GM23338 (cell line): Measurements from ENCODE around the gene ZNF383. TPM values are rescaled to one million over a fixed set of nuclear protein-coding genes. Genes with fewer than 3 reads are reported as not detected.

Source experiments
- ATAC-seq: fragments of 200-7000 bp; cut with Tn5 transposase; 3 replicates; pipeline ENCODE4 v1.9.1; 2020
- DNase-seq: peaks from one replicate; pipeline ENCODE4 v3.0.0-alpha.2; 2015; ENCODE audit warnings: low spot score
- H2AFZ ChIP-seq: fragments of 200-600 bp; sonication (generic); 2 replicates; pipeline ENCODE4 v1.8.0; 2016; ENCODE audit warnings: antibody characterized with exemption, mild to moderate bottlenecking, moderate library complexity
- H3F3A ChIP-seq: fragments of 200-600 bp; sonication (generic); replicated peaks from 2 replicates; pipeline ENCODE4 v1.8.0; 2017; ENCODE audit warnings: antibody characterized with exemption, mixed run types, low read depth
- H3K27ac ChIP-seq: fragments of 200-600 bp; sonication (generic); 2 replicates; pipeline ENCODE4 v1.6.1; 2016; ENCODE audit warnings: low read depth
- H3K27me3 ChIP-seq: fragments of 200-600 bp; sonication (generic); 2 replicates; pipeline ENCODE4 v1.8.0; 2016; ENCODE audit warnings: mild to moderate bottlenecking, mixed run types, moderate library complexity; ENCODE audit not compliant: insufficient read depth
- H3K36me3 ChIP-seq: fragments of 200-600 bp; sonication (generic); 2 replicates; pipeline ENCODE4 v1.8.0; 2016; ENCODE audit warnings: mild to moderate bottlenecking; ENCODE audit not compliant: insufficient read depth
- H3K4me1 ChIP-seq: fragments of 200-600 bp; sonication (generic); 2 replicates; pipeline ENCODE4 v1.8.0; 2016; ENCODE audit warnings: mild to moderate bottlenecking, moderate library complexity; ENCODE audit not compliant: insufficient read depth
- H3K4me2 ChIP-seq: fragments of 200-600 bp; sonication (generic); 2 replicates; pipeline ENCODE4 v1.7.1; 2017; ENCODE audit warnings: mixed run types
- H3K4me3 ChIP-seq: fragments of 200-600 bp; sonication (generic); 2 replicates; pipeline ENCODE4 v1.6.1; 2016; ENCODE audit warnings: mixed run types
- H3K79me2 ChIP-seq: fragments of 200-600 bp; sonication (generic); replicated peaks from 2 replicates; pipeline ENCODE4 v1.8.0; 2017; ENCODE audit warnings: mild to moderate bottlenecking; ENCODE audit not compliant: insufficient read depth
- H3K9me2 ChIP-seq: fragments of 200-600 bp; sonication (generic); 2 replicates; pipeline ENCODE4 v1.8.0; 2017; ENCODE audit not compliant: insufficient read depth
- H4K20me1 ChIP-seq: fragments of 200-600 bp; sonication (generic); replicated peaks from 2 replicates; pipeline ENCODE4 v1.8.0; 2017; ENCODE audit warnings: mild to moderate bottlenecking; ENCODE audit not compliant: insufficient read depth
- H3K27ac Mint-ChIP-seq: 2 replicates; pipeline ENCODE4 v1.8.0; 2020; ENCODE audit warnings: inconsistent platforms, mild to moderate bottlenecking, moderate library complexity, mixed read lengths
- H3K27me3 Mint-ChIP-seq: 3 replicates; pipeline ENCODE4 v1.8.0; 2022; ENCODE audit warnings: low read depth, mild to moderate bottlenecking, moderate library complexity, mixed read lengths, inconsistent platforms; ENCODE audit not compliant: insufficient read depth, poor library complexity
- H3K36me3 Mint-ChIP-seq: 3 replicates; pipeline ENCODE4 v1.8.0; 2021; ENCODE audit warnings: low read depth, mild to moderate bottlenecking, inconsistent platforms, moderate library complexity, mixed read lengths
- H3K4me1 Mint-ChIP-seq: 3 replicates; pipeline ENCODE4 v1.8.0; 2020; ENCODE audit warnings: mild to moderate bottlenecking, inconsistent platforms, mixed read lengths
- H3K4me3 Mint-ChIP-seq: 3 replicates; pipeline ENCODE4 v1.8.0; 2021; ENCODE audit warnings: moderate library complexity, mild to moderate bottlenecking, inconsistent platforms, mixed read lengths
- H3K9me3 Mint-ChIP-seq: 3 replicates; pipeline ENCODE4 v1.8.0; 2020; ENCODE audit warnings: moderate library complexity, mild to moderate bottlenecking, inconsistent platforms, mixed read lengths
- CREB1 ChIP-seq: fragments of 250-450 bp; sonication (Bioruptor Pico); IDR thresholded peaks from 2 replicates; pipeline ENCODE4 v1.5.0; 2020; ENCODE audit warnings: low read depth, mild to moderate bottlenecking, moderate library complexity
- ETS1 ChIP-seq: IDR thresholded peaks from 2 replicates; pipeline ENCODE4 v1.6.1; 2016; ENCODE audit warnings: antibody characterized with exemption
- EZH2 ChIP-seq: fragments of 200-600 bp; sonication (generic); IDR thresholded peaks from one replicate; pipeline ENCODE4 v1.8.0; 2017; ENCODE audit warnings: antibody characterized with exemption, mild to moderate bottlenecking, low read depth; ENCODE audit not compliant: unreplicated experiment
- EZH2phosphoT487 ChIP-seq: fragments of 200-600 bp; sonication (generic); IDR thresholded peaks from one replicate; pipeline ENCODE4 v1.8.1; 2018; ENCODE audit warnings: antibody characterized with exemption; ENCODE audit not compliant: unreplicated experiment
- JUNB ChIP-seq: IDR thresholded peaks from one replicate; pipeline ENCODE4 v1.6.1; 2016; ENCODE audit warnings: antibody characterized with exemption; ENCODE audit not compliant: unreplicated experiment
- NANOG ChIP-seq: IDR thresholded peaks from 2 replicates; pipeline ENCODE4 v1.6.1; 2016; ENCODE audit warnings: antibody characterized with exemption, borderline replicate concordance
- POLR2AphosphoS5 ChIP-seq: IDR thresholded peaks from 2 replicates; pipeline ENCODE4 v1.6.1; 2016; ENCODE audit warnings: antibody characterized with exemption, low read depth
- REST ChIP-seq: IDR thresholded peaks from one replicate; pipeline ENCODE4 v1.6.1; 2018; ENCODE audit warnings: antibody characterized with exemption; ENCODE audit not compliant: unreplicated experiment
- STAT1 ChIP-seq: IDR thresholded peaks from one replicate; pipeline ENCODE4 v1.6.1; 2016; ENCODE audit warnings: antibody characterized with exemption; ENCODE audit not compliant: unreplicated experiment
- ZNF114 ChIP-seq: fragments of 250-450 bp; sonication (Bioruptor Pico); IDR thresholded peaks from 2 replicates; pipeline ENCODE4 v1.5.0; 2020; ENCODE audit warnings: mild to moderate bottlenecking, moderate library complexity
- ZNF331 ChIP-seq: fragments of 250-450 bp; sonication (Bioruptor Pico); IDR thresholded peaks from 2 replicates; pipeline ENCODE4 v1.5.0; 2020; ENCODE audit warnings: low read depth, mild to moderate bottlenecking, moderate library complexity
- polyA plus RNA-seq: library from polyadenylated mRNA; unstranded; fragments of >200 nt; fragmentation: Nextera tagmentation; extraction: Ambion mirVana; gene quantifications from 2 replicates; pipeline ENCODE4 v1.2.1, GENCODE V29; 2016
- total RNA-seq: library from RNA; depleted of rRNA; stranded (reverse); fragments of >200 nt; shearing (Covaris generic); gene quantifications from 2 replicates; pipeline ENCODE4 v1.2.3, GENCODE V29; 2014
- TF ChIP-seq, protein P1 (sequence below): fragments of 250-450 bp; sonication (Bioruptor Pico); IDR thresholded peaks from 2 replicates; pipeline ENCODE4 v1.5.0; 2020; ENCODE audit warnings: mild to moderate bottlenecking, moderate library complexity
- TF ChIP-seq, protein P2 (sequence below), 2 experiments: fragments of 200-600 bp in 1 of 2; sonication (generic) in 1 of 2; conservative IDR thresholded peaks; 2 replicates each; pipeline versions ENCODE4 v1.5.1 to v1.6.1; 2016 to 2017; ENCODE audit warnings: antibody characterized with exemption in 2 of 2, low read depth in 2 of 2, mild to moderate bottlenecking in 2 of 2, moderate library complexity in 1 of 2

The ZNF383 gene
- total and polyA plus RNA-seq, 2 experiments from 2014 or later: 3.1 to 6.7 TPM

- Histone ChIP-seq H3K79me2 (peaks cover 23% of the 10 kb centered on the region), H3K4me3 (peak overlapping the region; percentile 65), H2AFZ (peak overlapping the region; percentile 84; the same call in 1 of the 2 replicates), H3K36me3 (no peaks in the 10 kb centered on the region), H3F3A (no peaks in the 10 kb centered on the region), H3K9me2 (no peaks in the 10 kb centered on the region), H3K4me1 (no peaks in the 10 kb centered on the region), H3K4me2 (peak overlapping the region; percentile 86), H3K27me3 (no peaks in the 10 kb centered on the region), H4K20me1 (no peaks in the 10 kb centered on the region; the same call in 1 of the 2 replicates), H3K27ac (no peak overlapping the region)
- peaks cover 8% of the 10 kb centered on the region for H3K4me1 Mint-ChIP-seq
- ATAC-seq (no peak), DNase-seq (no peak)
- peaks cover 21% of the 10 kb centered on the region for H3K9me3 Mint-ChIP-seq
- peak overlapping the region; percentile 93 for H3K4me3 Mint-ChIP-seq
- TF ChIP-seq NANOG (no peak), EZH2 (no peak), REST (no peak), POLR2AphosphoS5 (no peak), ETS1 (no peak), EZH2phosphoT487 (no peak), ZNF114 (no peak), JUNB (no peak), ZNF331 (CRISPR knock-in tag) (no peak), CREB1 (CRISPR knock-in tag) (no peak), STAT1 (no peak)
- TF ChIP-seq, protein P1, sequence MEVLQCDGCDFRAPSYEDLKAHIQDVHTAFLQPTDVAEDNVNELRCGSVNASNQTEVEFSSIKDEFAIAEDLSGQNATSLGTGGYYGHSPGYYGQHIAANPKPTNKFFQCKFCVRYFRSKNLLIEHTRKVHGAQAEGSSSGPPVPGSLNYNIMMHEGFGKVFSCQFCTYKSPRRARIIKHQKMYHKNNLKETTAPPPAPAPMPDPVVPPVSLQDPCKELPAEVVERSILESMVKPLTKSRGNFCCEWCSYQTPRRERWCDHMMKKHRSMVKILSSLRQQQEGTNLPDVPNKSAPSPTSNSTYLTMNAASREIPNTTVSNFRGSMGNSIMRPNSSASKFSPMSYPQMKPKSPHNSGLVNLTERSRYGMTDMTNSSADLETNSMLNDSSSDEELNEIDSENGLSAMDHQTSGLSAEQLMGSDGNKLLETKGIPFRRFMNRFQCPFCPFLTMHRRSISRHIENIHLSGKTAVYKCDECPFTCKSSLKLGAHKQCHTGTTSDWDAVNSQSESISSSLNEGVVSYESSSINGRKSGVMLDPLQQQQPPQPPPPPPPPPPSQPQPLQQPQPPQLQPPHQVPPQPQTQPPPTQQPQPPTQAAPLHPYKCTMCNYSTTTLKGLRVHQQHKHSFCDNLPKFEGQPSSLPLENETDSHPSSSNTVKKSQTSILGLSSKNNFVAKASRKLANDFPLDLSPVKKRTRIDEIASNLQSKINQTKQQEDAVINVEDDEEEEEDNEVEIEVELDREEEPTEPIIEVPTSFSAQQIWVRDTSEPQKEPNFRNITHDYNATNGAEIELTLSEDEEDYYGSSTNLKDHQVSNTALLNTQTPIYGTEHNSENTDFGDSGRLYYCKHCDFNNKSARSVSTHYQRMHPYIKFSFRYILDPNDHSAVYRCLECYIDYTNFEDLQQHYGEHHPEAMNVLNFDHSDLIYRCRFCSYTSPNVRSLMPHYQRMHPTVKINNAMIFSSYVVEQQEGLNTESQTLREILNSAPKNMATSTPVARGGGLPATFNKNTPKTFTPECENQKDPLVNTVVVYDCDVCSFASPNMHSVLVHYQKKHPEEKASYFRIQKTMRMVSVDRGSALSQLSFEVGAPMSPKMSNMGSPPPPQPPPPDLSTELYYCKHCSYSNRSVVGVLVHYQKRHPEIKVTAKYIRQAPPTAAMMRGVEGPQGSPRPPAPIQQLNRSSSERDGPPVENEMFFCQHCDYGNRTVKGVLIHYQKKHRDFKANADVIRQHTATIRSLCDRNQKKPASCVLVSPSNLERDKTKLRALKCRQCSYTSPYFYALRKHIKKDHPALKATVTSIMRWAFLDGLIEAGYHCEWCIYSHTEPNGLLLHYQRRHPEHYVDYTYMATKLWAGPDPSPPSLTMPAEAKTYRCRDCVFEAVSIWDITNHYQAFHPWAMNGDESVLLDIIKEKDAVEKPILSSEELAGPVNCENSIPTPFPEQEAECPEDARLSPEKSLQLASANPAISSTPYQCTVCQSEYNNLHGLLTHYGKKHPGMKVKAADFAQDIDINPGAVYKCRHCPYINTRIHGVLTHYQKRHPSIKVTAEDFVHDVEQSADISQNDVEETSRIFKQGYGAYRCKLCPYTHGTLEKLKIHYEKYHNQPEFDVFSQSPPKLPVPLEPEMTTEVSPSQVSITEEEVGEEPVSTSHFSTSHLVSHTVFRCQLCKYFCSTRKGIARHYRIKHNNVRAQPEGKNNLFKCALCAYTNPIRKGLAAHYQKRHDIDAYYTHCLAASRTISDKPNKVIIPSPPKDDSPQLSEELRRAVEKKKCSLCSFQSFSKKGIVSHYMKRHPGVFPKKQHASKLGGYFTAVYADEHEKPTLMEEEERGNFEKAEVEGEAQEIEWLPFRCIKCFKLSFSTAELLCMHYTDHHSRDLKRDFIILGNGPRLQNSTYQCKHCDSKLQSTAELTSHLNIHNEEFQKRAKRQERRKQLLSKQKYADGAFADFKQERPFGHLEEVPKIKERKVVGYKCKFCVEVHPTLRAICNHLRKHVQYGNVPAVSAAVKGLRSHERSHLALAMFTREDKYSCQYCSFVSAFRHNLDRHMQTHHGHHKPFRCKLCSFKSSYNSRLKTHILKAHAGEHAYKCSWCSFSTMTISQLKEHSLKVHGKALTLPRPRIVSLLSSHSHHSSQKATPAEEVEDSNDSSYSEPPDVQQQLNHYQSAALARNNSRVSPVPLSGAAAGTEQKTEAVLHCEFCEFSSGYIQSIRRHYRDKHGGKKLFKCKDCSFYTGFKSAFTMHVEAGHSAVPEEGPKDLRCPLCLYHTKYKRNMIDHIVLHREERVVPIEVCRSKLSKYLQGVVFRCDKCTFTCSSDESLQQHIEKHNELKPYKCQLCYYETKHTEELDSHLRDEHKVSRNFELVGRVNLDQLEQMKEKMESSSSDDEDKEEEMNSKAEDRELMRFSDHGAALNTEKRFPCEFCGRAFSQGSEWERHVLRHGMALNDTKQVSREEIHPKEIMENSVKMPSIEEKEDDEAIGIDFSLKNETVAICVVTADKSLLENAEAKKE: no peak
- TF ChIP-seq, protein P2, sequence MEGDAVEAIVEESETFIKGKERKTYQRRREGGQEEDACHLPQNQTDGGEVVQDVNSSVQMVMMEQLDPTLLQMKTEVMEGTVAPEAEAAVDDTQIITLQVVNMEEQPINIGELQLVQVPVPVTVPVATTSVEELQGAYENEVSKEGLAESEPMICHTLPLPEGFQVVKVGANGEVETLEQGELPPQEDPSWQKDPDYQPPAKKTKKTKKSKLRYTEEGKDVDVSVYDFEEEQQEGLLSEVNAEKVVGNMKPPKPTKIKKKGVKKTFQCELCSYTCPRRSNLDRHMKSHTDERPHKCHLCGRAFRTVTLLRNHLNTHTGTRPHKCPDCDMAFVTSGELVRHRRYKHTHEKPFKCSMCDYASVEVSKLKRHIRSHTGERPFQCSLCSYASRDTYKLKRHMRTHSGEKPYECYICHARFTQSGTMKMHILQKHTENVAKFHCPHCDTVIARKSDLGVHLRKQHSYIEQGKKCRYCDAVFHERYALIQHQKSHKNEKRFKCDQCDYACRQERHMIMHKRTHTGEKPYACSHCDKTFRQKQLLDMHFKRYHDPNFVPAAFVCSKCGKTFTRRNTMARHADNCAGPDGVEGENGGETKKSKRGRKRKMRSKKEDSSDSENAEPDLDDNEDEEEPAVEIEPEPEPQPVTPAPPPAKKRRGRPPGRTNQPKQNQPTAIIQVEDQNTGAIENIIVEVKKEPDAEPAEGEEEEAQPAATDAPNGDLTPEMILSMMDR (conservative IDR thresholded peaks at IDR 0.05; ENCODE audit: low read depth in 2 of 2): no peak
- H3K27me3 Mint-ChIP-seq: peaks cover 6% of the 10 kb centered on the region
- peaks cover 27% of the 10 kb centered on the region for H3K36me3 Mint-ChIP-seq
- peak overlapping the region; percentile 100 for H3K27ac Mint-ChIP-seq
Measured at GRCh38 chr19:37218592-37218935, 550 bp downstream of the ZNF383 start.
